22Rv1 (cell line): ENCODE results near the gene CDH6.

Experiments
- ZFX ChIP-seq: fragments of 450-650 bp; IDR thresholded peaks from 2 replicates; pipeline ENCODE4 v1.6.1; 2017; ENCODE audit warnings: antibody characterized with exemption, borderline replicate concordance
- TF ChIP-seq, protein P1 (sequence below): fragments of 450-650 bp; IDR thresholded peaks from 2 replicates; pipeline ENCODE4 v1.5.1; 2017; ENCODE audit warnings: mild to moderate bottlenecking

DNA sequence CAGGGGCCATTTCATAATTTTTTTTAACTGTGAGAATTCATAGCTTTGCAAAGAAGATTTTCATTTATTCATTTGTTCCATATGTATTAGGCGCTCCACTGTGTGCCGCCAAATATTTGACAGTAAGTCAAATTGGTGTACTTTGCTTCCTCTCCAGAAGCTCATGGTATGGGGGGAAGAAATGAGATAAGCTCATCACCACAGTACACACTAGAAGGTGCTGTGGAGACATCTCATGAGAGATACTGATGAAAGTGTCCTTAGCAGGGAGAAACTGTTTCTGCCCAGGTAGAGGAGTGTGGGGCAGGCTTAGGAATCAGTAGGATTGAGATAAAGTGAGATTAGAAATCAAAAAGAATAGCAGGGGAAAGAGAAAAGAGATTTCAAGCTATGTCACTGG, 136.2 kb downstream of the CDH6 start:
- TF ChIP-seq, protein P1, sequence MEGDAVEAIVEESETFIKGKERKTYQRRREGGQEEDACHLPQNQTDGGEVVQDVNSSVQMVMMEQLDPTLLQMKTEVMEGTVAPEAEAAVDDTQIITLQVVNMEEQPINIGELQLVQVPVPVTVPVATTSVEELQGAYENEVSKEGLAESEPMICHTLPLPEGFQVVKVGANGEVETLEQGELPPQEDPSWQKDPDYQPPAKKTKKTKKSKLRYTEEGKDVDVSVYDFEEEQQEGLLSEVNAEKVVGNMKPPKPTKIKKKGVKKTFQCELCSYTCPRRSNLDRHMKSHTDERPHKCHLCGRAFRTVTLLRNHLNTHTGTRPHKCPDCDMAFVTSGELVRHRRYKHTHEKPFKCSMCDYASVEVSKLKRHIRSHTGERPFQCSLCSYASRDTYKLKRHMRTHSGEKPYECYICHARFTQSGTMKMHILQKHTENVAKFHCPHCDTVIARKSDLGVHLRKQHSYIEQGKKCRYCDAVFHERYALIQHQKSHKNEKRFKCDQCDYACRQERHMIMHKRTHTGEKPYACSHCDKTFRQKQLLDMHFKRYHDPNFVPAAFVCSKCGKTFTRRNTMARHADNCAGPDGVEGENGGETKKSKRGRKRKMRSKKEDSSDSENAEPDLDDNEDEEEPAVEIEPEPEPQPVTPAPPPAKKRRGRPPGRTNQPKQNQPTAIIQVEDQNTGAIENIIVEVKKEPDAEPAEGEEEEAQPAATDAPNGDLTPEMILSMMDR: no peak
- TF ChIP-seq ZFX: no peak
